Germinal center (tissue), 1 donor: ENCODE measurements around the gene HAVCR2.
"Not testable (repeated sequence)": the region's sequence is repeated elsewhere in the genome, so short reads cannot be mapped to it uniquely, and the experiment has no call there.

Source experiments
- DNase-seq: peaks from one replicate; pipeline ENCODE4 v3.0.0; 2012; ENCODE audit warnings: mixed read lengths, low spot score

HAVCR2 gene

DNA sequence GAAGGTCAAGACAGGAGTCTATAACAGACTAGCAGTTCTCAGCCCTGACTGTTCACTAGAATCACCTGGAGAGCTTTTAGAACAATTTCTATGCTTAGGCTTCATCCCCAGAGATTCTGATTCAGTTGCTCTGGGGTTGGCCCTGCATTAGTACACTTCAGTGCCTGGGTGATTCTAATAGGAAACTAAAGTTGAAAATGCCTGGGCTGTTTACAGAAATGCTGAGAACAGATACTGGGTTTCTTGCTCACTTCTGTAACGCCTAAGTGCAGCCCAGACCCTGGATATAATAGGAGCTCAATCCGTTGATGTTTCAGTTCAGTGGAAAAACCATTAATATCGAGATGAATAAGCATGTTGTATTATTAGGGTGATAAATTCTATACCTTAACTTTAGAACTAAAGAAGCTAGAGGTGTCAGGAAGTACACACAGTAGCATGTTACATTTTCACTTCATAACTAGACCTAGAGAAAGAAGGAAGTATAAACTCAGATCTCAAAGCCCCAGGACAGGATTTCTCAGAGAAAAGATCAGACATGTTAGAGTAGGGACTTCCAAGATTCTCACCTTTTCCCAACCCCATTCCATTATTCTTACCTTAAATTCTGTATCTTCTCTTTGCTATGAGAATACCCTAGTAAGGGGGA, 20.4 kb downstream of the HAVCR2 start:
- no peak for DNase-seq

DNA sequence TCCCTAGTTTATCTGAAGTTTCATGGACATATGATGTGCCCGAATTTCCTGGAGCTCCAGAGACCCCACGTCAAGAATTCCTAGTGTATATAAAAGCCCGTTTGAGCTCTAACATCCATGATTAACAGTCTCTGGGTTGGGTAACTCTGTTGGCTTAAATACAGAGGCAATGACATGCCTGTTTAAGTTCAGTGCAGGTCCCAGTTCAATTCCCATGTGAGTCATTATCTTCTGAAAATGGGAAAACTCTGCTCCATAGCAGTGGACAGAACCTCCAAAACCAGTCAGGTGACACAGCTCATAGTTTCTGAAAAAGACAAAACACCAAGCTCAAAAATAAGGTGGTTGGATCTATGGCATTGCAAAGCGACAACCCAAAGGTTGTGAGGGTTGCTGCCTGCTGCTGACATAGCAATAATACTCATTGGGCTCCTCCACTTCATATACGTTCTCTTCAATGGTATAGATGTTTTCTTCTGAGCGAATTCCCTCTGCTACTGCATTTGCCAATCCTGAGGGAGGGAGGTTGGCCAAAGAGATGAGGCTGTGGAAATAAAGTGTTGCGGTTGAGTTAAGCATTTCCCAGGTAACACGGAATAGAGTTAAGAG, 22.0 kb downstream of the HAVCR2 start:
- no peak for DNase-seq

- DNase-seq, result no peak
Measured at GRCh38 chr5:157085930-157086329, 22.9 kb downstream of the HAVCR2 start.

DNA sequence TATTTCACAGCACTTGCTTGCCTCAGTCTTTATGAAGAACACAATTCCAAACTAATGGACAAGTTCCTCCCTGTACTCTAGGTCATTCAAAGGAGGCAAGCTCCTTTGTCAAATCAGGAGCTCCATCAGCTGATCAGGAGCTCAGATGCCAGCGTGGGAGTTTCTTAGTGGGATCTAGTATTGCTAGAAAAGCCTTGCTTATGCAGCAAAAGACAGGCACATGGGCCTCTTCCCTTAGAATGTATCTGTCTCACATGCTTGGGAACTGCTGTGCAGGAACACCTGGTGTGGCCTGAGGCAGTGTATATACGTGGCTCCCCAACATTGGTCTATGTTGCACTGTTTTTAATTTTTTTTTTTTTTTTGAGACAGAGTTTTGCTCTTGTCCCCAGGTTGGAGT, 28.6 kb downstream of the HAVCR2 start:
- no peak for DNase-seq

- DNase-seq, result no peak
Measured at GRCh38 chr5:157076558-157076957, 32.3 kb downstream of the HAVCR2 start.

DNA sequence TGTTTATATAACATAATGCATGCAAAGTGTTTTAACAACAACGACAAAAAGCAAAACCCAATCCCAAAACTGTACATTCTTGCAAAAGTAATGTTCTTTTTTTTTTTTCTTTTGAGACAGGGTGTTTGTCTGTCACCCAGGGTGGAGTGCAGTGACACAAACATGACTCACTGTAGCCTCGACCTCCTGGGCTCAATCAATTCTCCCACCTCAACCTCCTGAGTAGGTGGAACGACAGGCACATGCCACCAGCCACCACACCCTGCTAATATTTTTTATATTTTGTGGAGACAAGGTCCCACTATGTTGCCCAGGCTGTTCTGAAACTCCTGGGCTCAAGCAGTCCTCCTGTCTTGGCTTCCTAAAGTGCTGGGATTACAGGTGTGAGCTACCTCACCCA, 36.3 kb downstream of the HAVCR2 start:
- no peak for DNase-seq

- no peak for DNase-seq
Measured at GRCh38 chr5:157069949-157070348, 38.9 kb downstream of the HAVCR2 start.

DNA sequence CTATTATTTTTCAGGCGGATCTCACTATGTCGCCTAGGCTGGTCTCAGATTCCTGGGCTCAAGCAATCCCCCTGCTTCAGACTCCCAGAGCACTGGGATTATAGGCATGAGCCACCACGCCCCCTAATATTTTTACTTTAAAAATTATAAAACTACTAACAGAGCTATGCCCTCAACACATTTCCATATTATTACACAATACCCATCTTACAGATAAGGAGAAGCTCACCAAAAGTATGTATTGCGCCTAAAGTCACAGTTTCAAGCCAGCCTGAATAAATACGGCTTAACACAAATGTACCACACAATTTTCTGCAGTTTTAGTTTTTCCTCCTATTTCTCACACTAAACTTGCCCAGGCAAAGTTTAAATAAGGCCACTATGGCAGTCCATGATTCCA, 40.1 kb downstream of the HAVCR2 start:
- no peak for DNase-seq

GRCh38 chr5:157068339-157068738, 40.5 kb downstream of the HAVCR2 start:
- no peak for DNase-seq

DNA sequence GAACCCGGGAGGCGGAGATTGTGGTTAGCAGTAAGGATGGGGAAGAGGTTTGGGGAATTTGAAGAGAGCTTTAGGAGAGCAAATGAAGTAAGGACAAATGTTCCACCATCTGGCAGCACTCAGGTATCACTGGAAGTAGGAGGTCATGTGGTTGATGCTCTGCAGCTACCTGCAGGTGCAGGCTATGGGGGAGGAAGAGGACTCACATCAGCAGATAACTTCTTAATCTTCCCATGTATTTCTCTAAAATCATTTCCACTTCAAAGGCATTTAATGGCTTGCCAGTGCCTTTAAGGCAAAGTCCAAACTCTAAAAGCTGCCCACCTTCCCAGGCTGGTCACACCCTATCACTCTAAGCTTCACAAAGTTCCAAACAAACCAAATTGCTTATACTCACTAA, 41.8 kb downstream of the HAVCR2 start:
- no peak for DNase-seq

GRCh38 chr5:157066080-157066479, 42.8 kb downstream of the HAVCR2 start:
- DNase-seq, result no peak

GRCh38 chr5:157063776-157064430, 44.9 kb downstream of the HAVCR2 start:
- DNase-seq, result no peak

DNA sequence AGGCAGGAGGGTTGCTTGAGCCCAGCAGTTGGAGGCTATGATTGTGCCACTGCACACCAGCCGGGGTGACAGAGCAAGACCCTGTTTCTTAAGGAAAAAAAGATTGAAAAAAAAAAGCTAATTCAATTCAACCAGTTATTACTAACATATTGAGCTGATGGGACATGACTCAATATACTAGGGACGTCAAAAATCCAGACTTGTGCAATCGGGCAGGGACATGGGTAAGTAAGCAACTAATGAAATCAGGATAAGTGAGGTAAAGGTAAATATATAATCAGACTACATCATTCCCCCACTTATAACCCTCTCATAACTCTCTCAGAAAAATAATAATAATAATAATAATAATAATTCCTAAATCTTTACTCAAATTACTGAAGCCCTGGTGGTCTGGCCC, 49.0 kb downstream of the HAVCR2 start:
- no peak for DNase-seq

- DNase-seq, result no peak
Measured at GRCh38 chr5:157059093-157059539, 49.7 kb downstream of the HAVCR2 start, which contains the start of gene HAVCR1. HAVCR1 (minus strand) TSS chr5:157059116; CDS start chr5:157057943, 1,173 bp downstream.

- no peak for DNase-seq
Measured at GRCh38 chr5:157057459-157058370, 51.1 kb downstream of the HAVCR2 start.

DNA sequence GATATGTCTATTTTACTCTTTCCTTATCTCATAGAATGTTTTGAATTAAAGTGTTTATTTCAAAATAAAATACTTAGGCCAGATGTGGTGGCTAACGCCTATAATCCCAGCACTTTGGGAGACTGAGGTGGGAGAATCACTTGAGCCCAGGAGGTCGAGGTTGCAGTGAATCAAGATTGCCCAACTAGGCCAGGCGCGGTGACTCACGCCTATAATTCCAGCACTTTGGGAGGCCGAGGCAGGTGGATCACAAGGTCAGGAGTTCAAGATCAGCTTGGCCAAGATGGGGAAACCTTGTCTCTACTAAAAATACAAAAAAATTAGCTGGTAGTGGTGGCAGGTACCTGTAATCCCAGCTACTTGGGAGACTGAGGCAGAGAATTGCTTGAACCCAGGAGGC, 52.0 kb downstream of the HAVCR2 start:
- DNase-seq, result not testable (repeated sequence)

DNA sequence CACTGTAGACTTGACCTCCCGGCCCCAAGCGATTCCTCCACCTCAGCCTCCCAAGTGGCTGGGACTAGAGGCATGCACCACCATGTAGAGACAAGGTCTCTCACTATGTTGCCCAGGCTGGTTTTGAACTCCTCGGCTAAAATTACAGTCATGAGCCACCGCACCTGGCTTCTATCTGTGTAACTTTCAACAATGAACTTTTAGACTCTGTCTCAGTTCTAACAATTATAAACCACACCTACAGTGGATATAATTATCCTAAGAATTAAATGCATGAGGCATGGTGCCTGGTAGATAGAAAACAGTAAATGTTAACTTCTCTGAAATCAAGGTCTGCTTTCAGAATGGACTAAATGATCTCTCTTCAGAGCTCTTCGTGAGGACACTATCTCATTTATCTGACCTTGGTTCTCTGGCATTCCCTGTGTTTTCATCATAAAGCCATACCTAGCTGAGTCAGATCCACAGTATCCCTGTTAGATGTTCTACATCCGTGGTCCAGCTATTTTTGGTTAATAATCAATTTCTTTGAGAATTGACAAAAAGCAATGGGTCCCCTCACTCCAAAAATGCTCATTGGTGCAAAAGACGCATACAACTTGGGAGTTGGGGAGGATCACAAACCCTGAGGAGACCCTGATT, 57.1 kb downstream of the HAVCR2 start:
- no peak for DNase-seq

- DNase-seq, result no peak
Measured at GRCh38 chr5:157050050-157050449, 58.8 kb downstream of the HAVCR2 start.

DNA sequence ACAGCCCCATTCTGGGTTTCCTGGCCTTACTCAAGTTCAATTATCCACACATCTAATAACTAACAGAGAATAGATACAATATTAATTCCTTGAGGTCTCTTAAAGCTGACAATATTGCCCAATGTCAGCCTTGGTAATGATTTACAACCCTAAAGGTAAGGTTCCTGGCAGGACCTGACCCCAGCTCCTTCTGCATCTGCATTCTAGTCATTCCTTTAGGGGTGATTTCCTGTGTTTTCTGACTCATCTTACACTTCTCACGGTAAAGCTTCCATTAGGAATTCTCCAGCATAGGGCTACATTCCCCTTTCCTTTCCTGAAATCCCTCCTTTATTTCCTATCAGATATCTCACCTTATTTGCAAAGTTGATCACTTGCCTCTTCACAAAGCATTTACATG, 59.2 kb downstream of the HAVCR2 start:
- DNase-seq, result no peak

GRCh38 chr5:157047898-157048297, 60.9 kb downstream of the HAVCR2 start:
- DNase-seq, result no peak

GRCh38 chr5:157047016-157047415, 61.8 kb downstream of the HAVCR2 start:
- DNase-seq, result not testable (repeated sequence)

DNA sequence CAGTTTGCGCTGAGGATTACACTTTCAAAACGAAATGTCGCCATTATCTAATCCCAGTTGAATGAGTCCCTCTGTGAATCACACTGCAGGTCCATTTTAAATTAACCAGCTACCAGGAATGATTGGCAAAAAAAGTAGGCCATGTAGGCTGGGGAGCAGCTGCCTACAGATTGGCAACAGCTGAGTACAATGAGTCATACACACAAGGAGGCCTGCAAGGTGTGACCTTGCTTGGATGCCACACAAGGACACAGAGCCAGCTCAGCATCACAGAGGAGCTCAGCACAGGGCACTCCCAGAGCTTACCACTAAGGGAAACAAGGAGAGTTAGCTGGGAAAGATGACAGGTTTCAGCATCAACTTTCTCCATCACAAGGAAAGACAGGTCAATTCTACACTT, 62.8 kb downstream of the HAVCR2 start:
- no peak for DNase-seq
